DOHH2 (cell line): Measurements from ENCODE around the gene MOB4.

ENCODE experiments used
- EZH2phosphoT487 ChIP-seq: fragments of 200-600 bp; sonication (generic); IDR thresholded peaks from 2 replicates; pipeline ENCODE4 v1.6.1; 2017; ENCODE audit warnings: borderline replicate concordance, mild to moderate bottlenecking, antibody characterized with exemption, low read length, moderate library complexity, mixed read lengths
- TF ChIP-seq, protein P1 (sequence below): fragments of 200-600 bp; sonication (generic); IDR thresholded peaks from one replicate; pipeline ENCODE4 v1.5.1; 2014; ENCODE audit warnings: antibody characterized with exemption, mild to moderate bottlenecking, low read depth, low read length; ENCODE audit not compliant: poor library complexity, severe bottlenecking

DNA sequence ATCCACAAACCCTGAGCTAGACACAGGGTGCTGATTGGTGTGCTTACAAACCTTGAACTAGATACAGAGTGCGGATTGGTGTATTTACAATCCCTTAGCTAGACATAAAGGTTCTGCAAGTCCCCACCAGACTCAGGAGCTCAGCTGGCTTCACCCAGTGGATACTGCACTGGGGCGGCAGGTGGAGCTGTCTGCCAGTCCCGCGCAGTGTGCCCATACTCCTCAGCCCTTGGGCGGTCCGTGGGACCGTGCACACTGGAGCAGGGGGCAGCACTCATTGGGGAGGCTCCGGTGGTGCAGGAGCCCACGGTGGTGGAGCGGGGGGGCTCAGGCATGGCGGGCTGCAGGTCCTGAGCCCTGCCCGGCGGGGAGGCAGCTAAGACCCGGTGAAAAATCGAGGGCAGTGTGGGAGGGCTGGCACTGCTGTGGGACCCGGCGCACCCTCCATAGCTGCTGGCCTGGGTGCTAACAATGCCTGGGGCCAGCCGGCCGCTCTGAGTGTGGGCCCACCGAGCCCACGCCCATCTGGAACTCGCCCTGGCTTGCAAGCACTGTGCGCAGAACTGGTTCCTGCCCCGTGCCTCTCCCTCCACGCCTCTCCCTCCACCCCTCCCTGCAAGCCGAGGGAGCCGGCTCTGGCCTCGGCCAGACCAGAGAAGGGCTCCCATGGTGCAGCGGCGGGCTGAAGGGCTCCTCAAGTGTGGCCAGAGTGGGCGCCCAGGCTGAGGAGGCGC is 75.6 kb downstream of the MOB4 start:
- TF ChIP-seq, protein P1, sequence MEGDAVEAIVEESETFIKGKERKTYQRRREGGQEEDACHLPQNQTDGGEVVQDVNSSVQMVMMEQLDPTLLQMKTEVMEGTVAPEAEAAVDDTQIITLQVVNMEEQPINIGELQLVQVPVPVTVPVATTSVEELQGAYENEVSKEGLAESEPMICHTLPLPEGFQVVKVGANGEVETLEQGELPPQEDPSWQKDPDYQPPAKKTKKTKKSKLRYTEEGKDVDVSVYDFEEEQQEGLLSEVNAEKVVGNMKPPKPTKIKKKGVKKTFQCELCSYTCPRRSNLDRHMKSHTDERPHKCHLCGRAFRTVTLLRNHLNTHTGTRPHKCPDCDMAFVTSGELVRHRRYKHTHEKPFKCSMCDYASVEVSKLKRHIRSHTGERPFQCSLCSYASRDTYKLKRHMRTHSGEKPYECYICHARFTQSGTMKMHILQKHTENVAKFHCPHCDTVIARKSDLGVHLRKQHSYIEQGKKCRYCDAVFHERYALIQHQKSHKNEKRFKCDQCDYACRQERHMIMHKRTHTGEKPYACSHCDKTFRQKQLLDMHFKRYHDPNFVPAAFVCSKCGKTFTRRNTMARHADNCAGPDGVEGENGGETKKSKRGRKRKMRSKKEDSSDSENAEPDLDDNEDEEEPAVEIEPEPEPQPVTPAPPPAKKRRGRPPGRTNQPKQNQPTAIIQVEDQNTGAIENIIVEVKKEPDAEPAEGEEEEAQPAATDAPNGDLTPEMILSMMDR: no peak
- no peak for TF ChIP-seq EZH2phosphoT487
